ENCODE measurements around the gene BARX1. TPM values are rescaled to one million over a fixed set of nuclear protein-coding genes. Genes with fewer than 3 reads are reported as not detected.

The BARX1 gene
- total RNA-seq, 4 donors from 2014 or later = not detected

GRCh38 chr9:93910598-93910997 lies 44.6 kb downstream of the BARX1 start:
- Histone ChIP-seq H3K36me3 (no peaks in the 10 kb centered on the region), H3K4me3 (no peak overlapping the region), H3K27me3 (peaks cover 5% of the 10 kb centered on the region), H3K4me1 (no peaks in the 10 kb centered on the region), H3K27ac (no peak overlapping the region), H3K9me3 (no peaks in the 10 kb centered on the region)
- intact Hi-C loops (cut with DNase I; ENCODE audit: low total_unique reads) = no loop called here
- WGBS, 2 donors (ENCODE audit: low coverage in 1 of 2) = 97% methylated on average over 7 of the region's 7 CpGs; no CpG with 5 or more reads in 1 of the 2 donors
- in situ Hi-C loops (cut with MboI; ENCODE audit: low pct_ligation_motif_present in 1 of 4, low pct_unique_long_range_greater_than_20kb in 1 of 4, low sequenced_read_pairs in 3 of 4) = no loop called here
- no peak for DNase-seq
- TF ChIP-seq POLR2A (IDR thresholded peaks at IDR 0.05) (no peak), EP300 (IDR thresholded peaks at IDR 0.05; ENCODE audit: low read depth) (no peak), POLR2AphosphoS5 (IDR thresholded peaks at IDR 0.05) (no peak)
- TF ChIP-seq, protein P1, sequence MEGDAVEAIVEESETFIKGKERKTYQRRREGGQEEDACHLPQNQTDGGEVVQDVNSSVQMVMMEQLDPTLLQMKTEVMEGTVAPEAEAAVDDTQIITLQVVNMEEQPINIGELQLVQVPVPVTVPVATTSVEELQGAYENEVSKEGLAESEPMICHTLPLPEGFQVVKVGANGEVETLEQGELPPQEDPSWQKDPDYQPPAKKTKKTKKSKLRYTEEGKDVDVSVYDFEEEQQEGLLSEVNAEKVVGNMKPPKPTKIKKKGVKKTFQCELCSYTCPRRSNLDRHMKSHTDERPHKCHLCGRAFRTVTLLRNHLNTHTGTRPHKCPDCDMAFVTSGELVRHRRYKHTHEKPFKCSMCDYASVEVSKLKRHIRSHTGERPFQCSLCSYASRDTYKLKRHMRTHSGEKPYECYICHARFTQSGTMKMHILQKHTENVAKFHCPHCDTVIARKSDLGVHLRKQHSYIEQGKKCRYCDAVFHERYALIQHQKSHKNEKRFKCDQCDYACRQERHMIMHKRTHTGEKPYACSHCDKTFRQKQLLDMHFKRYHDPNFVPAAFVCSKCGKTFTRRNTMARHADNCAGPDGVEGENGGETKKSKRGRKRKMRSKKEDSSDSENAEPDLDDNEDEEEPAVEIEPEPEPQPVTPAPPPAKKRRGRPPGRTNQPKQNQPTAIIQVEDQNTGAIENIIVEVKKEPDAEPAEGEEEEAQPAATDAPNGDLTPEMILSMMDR (IDR thresholded peaks at IDR 0.05) = no peak

DNA sequence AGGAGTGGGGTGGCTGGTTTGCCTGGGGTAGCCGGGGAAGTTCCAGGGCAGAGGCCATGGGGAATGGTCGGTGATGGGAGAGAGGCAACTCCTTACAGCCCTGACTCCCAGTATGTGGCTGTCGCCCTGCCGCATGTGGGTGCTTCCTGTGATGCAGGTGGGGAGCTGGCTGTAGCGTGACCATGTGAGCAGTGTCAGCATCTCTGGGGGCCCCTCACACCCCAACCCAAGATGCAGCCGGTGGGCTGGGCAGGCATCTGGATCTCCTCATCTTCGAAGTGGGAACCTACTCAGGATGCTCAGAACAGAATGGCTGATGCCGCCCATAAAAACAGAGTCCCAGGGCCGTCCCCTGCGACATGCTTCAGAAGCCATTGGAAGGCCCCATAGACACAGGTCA lies 45.0 kb downstream of the BARX1 start:
- WGBS, 2 donors (ENCODE audit: low coverage in 1 of 2) = 85% methylated on average over 10 of the region's 10 CpGs; no CpG with 5 or more reads in 1 of the 2 donors
- in situ Hi-C loops (cut with MboI; ENCODE audit: low pct_ligation_motif_present in 1 of 4, low pct_unique_long_range_greater_than_20kb in 1 of 4, low sequenced_read_pairs in 3 of 4) = no loop called here
- intact Hi-C loops (cut with DNase I; ENCODE audit: low total_unique reads) = no loop called here

GRCh38 chr9:93909242-93909616 lies 45.9 kb downstream of the BARX1 start:
- in situ Hi-C loops (cut with MboI; ENCODE audit: low pct_ligation_motif_present in 1 of 4, low pct_unique_long_range_greater_than_20kb in 1 of 4, low sequenced_read_pairs in 3 of 4) = no loop called here
- Histone ChIP-seq H3K27me3 (peaks cover 5% of the 10 kb centered on the region), H3K4me3 (no peak overlapping the region), H3K4me1 (no peaks in the 10 kb centered on the region), H3K9me3 (no peaks in the 10 kb centered on the region), H3K36me3 (no peaks in the 10 kb centered on the region), H3K27ac (no peak overlapping the region)
- 58 to 60% methylated on average over 6 of the region's 6 CpGs for WGBS, 2 donors (ENCODE audit: low coverage in 1 of 2)
- TF ChIP-seq, protein P1 (IDR thresholded peaks at IDR 0.05) = no peak
- TF ChIP-seq EP300 (IDR thresholded peaks at IDR 0.05; ENCODE audit: low read depth) (no peak), POLR2AphosphoS5 (IDR thresholded peaks at IDR 0.05) (no peak), POLR2A (IDR thresholded peaks at IDR 0.05) (no peak)
- intact Hi-C loops (cut with DNase I; ENCODE audit: low total_unique reads) = no loop called here
- no peak for DNase-seq

More for the DNA sequence above, 45.0 kb downstream of the BARX1 start:
- no peak for TF ChIP-seq EP300 (IDR thresholded peaks at IDR 0.05; ENCODE audit: low read depth)
- TF ChIP-seq POLR2AphosphoS5 (IDR thresholded peaks at IDR 0.05) = no peak
- TF ChIP-seq, protein P1 (IDR thresholded peaks at IDR 0.05) = no peak
- TF ChIP-seq POLR2A (IDR thresholded peaks at IDR 0.05) = no peak
- no peaks in the 10 kb centered on the region for H3K4me1 ChIP-seq
- no peaks in the 10 kb centered on the region for H3K36me3 ChIP-seq
- no peak overlapping the region for H3K4me3 ChIP-seq
- no peaks in the 10 kb centered on the region for H3K9me3 ChIP-seq
- H3K27ac ChIP-seq = no peak overlapping the region
- no peak for DNase-seq
- H3K27me3 ChIP-seq = peaks cover 5% of the 10 kb centered on the region

GRCh38 chr9:93908591-93909241 lies 46.4 kb downstream of the BARX1 start:
- Histone ChIP-seq H3K27me3 (peaks cover 5% of the 10 kb centered on the region), H3K36me3 (no peaks in the 10 kb centered on the region), H3K4me1 (no peaks in the 10 kb centered on the region), H3K4me3 (no peak overlapping the region), H3K9me3 (no peaks in the 10 kb centered on the region), H3K27ac (no peak overlapping the region)
- in situ Hi-C loops (cut with MboI; ENCODE audit: low pct_ligation_motif_present in 1 of 4, low pct_unique_long_range_greater_than_20kb in 1 of 4, low sequenced_read_pairs in 3 of 4) (no loop called here), intact Hi-C loops (cut with DNase I; ENCODE audit: low total_unique reads) (no loop called here)
- 33 to 58% methylated on average over 1 to 14 of the region's 15 CpGs for WGBS, 2 donors (ENCODE audit: low coverage in 1 of 2)
- TF ChIP-seq POLR2A (IDR thresholded peaks at IDR 0.05) = no peak
- DNase-seq = no peak
